Thyroid gland (tissue), 4 donors: ENCODE results near the gene PRMT7.

Source experiments
- POLR2A ChIP-seq, 2 donors: fragments of 450-650 bp; IDR thresholded peaks; one replicate each; pipeline ENCODE4 v1.6.1; 2017; ENCODE audit warnings: antibody characterized with exemption in 2 of 2, mild to moderate bottlenecking in 2 of 2, moderate library complexity in 1 of 2
- TF ChIP-seq, protein P1 (sequence below), 6 experiments: fragments of 200-600 bp in 3 of 6; fragments of 450-650 bp in 3 of 6; sonication (generic) in 3 of 6; IDR thresholded peaks; one replicate each; pipeline ENCODE4 v1.5.1; 2016 to 2019; ENCODE audit warnings: antibody characterized with exemption in 6 of 6, mild to moderate bottlenecking in 2 of 6, inconsistent platforms in 1 of 6, moderate library complexity in 1 of 6

DNA sequence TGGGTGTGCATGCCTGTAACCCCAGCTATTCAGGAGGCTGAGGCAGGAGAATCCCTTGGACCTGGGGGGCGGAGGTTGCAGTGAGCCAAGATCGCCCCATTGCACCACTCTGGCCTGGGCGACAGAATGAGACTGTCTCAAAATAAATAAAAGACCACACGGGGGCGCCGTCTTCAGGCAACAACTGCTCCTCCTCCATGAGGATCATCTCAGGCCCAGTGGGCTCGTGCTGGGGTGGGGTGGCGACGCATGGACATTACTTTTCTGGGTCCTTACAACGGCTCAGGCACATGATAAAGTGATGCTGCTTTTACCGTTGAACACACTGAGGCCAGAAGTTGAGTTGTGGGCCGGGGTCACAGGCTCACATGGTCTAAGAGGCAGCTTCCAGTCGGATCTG, 56.2 kb downstream of the PRMT7 start:
- TF ChIP-seq, protein P1, sequence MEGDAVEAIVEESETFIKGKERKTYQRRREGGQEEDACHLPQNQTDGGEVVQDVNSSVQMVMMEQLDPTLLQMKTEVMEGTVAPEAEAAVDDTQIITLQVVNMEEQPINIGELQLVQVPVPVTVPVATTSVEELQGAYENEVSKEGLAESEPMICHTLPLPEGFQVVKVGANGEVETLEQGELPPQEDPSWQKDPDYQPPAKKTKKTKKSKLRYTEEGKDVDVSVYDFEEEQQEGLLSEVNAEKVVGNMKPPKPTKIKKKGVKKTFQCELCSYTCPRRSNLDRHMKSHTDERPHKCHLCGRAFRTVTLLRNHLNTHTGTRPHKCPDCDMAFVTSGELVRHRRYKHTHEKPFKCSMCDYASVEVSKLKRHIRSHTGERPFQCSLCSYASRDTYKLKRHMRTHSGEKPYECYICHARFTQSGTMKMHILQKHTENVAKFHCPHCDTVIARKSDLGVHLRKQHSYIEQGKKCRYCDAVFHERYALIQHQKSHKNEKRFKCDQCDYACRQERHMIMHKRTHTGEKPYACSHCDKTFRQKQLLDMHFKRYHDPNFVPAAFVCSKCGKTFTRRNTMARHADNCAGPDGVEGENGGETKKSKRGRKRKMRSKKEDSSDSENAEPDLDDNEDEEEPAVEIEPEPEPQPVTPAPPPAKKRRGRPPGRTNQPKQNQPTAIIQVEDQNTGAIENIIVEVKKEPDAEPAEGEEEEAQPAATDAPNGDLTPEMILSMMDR (IDR thresholded peaks at IDR 0.05): peak in 4 of 6 experiments; percentile 12 to 37 (median 36)
- no peak for TF ChIP-seq POLR2A (IDR thresholded peaks at IDR 0.05)
